Middle frontal gyrus (tissue), 1 donor: ENCODE results near the gene EIF2S2.
"Not testable (repeated sequence)": the region's sequence is repeated elsewhere in the genome, so short reads cannot be mapped to it uniquely, and the experiment has no call there.

ENCODE experiments used
- DNase-seq: peaks from one replicate; pipeline ENCODE4 v3.0.0-alpha.2; 2015; ENCODE audit warnings: low spot score; ENCODE audit errors: extremely low spot score

Gene EIF2S2, protein sequence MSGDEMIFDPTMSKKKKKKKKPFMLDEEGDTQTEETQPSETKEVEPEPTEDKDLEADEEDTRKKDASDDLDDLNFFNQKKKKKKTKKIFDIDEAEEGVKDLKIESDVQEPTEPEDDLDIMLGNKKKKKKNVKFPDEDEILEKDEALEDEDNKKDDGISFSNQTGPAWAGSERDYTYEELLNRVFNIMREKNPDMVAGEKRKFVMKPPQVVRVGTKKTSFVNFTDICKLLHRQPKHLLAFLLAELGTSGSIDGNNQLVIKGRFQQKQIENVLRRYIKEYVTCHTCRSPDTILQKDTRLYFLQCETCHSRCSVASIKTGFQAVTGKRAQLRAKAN

DNA sequence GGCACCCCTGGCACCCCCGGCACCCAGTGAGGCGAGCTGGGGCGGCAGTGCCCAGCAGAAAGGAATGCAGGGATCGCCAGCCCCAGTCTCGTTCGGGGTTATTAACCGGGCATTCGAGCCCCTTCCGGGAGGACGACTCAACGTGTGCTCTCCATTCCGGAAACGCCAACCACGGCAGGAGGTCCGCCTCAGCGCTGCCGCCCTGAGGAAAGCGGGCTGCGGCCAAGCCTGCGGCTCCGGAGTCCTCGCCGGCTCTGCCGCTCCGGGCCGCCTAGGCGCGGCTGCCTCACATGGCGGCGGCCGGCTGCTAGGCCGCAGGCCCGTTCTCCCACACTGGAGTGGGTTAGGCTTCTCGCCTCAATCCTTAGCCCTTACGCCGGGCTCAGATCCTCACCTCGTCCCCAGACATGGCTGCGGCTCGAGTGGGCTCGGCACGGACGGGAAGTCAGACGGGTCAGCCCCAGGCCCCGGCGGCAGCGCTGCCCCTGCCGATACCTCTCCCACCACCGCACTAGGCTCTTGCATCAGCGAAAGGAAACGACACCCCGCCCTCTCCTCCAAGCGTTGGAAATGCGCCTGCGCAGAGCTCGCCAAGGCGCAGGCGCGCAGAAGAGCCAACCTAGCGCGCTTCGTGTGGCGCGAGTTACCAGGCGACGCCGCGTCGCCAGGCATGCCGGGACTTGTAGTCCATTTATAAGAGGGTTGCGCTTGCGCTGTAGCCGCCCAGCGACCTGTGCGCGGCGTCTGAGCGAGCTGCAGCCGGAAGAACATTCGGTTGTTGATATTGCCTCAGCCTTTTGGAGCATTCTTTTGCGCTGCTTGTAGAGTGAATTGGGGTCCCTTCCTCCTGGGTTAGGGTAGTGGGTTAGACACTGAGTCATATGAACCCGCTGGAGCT, at the start of gene EIF2S2:
Gene EIF2S2 (minus strand): TSS at position 542 of the 898 bp plus-strand sequence. CDS start 133 bp downstream, at position 409.
- peak; percentile 98 for DNase-seq

DNA sequence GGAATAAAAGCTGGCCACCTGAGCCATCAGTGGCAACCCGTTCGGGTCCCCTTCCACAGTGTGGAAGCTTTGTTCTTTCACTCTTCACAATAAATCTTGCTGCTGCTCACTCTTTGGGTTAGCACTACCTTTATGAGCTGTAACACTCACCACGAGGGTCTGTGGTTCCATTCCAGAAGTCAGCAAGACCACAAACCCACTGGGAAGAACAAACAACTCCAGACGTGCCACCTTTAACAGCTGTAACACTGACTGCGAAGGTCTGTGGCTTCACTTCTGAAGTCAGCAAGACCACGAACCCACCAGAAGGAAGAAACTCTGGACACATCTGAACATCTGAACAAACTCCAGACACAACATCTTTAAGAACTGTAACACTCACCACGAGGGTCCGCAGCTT, 45.7 kb upstream of the EIF2S2 start:
- not testable (repeated sequence) for DNase-seq

DNA sequence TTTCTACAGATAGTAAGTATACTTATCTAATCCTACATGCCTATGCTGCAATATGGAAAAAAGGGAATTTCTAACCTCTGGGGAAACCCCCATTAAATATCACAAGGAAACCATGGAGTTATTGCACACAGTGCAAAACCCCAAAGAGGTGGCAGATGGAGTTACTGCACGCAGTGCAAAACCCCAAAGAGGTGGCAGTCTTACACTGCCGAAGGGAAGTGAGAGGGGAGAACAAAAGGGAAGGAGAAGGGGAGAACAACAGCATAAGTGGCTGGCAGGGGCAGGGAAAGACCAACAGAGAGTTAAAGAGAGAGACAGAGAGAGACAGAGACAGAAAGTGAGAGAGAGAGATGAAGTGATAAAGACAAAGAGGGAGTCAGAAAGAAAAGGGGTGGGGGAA, 43.8 kb upstream of the EIF2S2 start:
- no peak for DNase-seq

DNA sequence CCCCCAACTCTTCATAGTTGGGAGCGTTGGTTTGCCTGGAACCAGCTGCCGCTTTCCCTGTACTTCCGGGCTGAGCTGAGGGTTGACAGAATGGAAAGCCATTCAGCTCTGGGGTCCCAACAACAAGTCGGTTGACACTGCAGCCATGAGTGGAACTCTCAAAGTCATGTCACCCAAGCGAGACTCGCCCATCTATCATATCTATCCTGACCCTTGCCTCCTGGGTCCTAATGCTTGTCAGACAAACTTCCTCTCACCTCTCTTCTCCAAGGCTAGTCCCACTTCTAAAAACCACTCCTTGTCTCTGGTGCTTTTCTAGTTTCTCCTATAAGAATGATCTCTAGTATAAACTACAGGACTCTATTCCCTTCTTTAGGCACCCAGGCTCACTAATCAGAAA, 41.1 kb upstream of the EIF2S2 start:
- not testable (repeated sequence) for DNase-seq

GRCh38 chr20:34152073-34152472, 40.0 kb upstream of the EIF2S2 start:
- not testable (repeated sequence) for DNase-seq

DNA sequence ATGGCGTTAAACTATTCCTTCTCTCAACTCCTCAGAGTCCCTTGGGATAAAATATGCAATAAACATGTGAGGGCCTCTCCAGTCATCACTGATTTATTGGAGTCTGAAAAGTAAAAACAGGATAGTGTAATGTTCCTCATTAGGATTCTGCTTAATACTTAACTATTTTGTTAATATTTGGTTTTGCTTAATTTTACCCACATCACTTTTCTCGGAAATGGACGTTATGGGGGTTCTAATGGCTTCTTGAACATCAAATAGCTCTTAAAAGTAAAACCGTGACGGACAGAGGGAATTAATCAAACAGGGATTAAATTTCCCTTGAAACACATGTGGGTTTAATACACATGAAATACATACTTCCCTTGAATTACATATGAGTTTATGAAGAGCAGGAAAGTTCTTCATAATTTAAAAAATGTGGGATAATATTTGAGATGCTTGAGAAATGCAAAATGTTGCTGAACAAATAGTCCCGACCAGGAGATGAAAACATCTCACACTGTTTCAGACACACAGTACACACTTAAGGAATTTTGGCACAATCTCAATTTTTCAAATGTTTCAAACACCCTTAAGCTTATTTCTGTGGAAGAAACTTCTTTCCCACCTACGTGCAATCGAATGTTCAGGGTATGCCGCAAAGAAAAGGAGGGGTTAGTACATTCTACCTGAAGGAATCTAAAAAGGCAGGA, 38.4 kb upstream of the EIF2S2 start:
- DNase-seq, result no peak

- no peak for DNase-seq
These were observed 33.3 kb upstream of the EIF2S2 start for GRCh38 chr20:34145280-34145819.

DNA sequence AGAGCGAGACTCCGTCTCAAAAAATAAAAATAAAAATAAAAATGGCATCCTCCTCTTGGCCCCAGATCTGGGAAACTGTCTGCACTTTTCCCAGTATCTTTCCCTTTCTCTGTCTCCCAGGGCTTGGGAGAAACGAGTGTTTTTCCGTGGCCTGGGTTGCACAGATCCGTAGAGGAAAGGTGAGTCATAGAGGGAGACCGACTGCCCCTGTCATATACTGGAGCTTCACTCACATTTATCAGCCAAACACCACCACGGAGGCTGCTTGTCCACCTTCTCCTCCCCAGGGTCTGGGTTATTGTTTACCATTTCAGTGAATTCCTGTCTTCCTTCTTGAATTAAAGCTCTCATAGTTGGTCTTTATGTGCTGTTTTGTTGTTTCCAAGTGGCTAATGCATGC, 31.9 kb upstream of the EIF2S2 start:
- no peak for DNase-seq

DNA sequence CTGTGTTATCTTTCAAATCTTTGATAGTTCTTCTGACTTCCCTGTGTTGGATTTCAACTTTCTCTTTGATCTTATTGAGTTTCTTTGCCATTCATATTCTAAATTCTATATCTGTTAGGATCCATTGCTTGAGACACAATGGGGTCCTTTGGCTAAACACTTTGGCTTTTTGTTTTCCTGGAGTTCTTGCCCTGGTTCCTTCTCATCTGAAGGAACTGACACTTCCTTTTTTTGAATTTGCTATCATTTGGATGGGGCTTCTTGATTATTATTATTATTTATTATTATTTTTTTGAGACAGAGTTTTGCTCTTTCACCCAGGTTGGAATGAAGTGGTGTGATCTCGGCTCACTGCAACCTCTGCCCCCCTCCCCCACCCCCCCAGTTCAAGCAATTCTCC, 30.1 kb upstream of the EIF2S2 start:
- DNase-seq, result no peak

GRCh38 chr20:34141293-34141692, 29.2 kb upstream of the EIF2S2 start:
- DNase-seq, result no peak

DNA sequence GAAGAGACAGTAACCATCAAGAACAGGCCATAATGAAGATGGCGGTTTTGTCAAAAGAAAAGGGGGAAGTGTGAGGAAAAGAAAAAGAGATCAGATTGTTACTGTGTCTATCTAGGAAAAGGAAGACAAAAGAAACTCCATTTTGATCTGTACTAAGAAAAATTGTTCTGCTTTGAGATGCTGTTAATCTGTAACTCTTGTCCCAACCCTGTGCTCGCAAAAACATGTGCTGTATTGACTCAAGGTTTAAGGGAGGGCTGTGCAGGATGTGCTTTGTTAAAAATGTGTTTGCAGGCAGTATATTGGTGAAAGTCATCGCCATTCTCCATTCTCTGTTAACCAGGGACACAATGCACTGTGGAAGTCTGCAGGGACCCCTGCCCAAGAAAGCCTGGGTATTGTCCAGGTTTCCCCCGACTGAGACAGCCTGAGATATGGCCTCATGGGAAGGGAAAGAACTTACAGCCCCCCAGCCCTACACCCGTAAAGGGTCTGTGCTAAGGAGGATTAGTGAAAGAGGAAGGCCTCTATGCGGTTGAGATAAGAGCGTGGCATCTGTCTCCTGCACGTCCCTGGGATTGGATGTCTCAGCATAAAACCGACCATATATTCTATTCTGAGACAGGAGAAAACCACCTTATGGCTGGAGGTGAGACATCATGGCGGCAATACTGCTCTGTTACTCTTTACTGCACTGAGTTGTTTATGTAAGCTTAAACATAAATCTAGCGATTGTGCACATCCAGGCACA, 23.7 kb upstream of the EIF2S2 start:
- not testable (repeated sequence) for DNase-seq

DNA sequence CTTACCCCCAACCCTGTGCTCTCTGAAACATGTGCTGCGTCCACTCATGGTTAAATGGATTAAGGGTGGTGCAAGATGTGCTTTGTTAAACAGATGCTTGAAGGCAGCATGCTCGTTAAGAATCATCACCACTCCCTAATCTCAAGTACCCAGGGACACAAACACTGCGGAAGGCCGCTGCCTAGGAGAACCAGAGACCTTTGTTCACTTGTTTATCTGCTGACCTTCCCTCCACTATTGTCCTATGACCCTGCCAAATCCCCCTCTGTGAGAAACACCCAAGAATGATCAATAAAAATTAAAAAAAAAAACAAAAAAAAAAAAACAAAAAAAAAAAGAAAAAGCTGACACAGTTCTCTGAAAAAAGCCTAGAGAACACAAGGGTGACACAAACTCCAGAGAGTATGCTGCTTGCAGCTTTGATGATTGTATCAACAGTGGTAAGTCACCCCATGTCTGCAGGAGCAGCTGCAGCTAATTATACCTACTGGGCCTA, 21.4 kb upstream of the EIF2S2 start:
- not testable (repeated sequence) for DNase-seq

DNA sequence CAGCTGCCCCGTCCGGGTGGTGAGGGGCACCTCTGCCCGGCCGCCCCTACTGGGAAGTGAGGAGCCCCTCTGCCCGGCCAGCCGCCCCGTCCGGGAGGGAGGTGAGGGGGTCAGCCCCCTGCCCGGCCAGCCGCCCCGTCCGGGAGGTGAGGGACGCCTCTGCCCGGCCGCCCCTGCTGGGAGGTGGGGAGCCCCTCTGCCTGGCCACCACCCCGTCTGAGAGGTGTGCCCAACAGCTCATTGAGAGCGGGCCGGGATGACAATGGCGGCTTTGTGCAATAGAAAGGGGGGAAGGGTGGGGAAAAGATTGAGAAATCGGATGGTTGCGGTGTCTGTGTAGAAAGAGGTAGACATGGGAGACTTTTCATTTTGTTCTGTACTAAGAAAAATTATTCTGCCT, 20.9 kb upstream of the EIF2S2 start:
- not testable (repeated sequence) for DNase-seq

DNA sequence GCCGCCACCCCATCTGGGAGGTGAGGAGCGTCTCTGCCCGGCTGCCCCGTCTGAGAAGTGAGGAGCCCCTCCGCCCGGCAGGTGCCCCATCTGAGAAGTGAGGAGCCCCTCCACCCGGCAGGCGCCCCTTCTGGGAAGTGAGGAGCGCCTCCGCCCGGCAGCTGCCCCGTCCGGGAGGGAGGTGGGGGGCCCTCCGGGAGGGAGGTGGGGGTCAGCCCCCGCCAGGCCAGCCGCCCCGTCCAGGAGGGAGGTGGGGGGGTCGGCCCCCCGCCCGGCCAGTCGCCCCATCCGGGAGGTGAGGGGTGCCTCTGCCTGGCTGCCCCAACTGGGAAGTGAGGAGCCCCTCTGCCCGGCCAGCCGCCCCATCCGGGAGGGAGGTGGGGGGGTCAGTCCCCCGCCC, 20.4 kb upstream of the EIF2S2 start:
- DNase-seq, result not testable (repeated sequence)

GRCh38 chr20:34131491-34131890, 19.4 kb upstream of the EIF2S2 start:
- no peak for DNase-seq

GRCh38 chr20:34129518-34130162, 17.6 kb upstream of the EIF2S2 start:
- DNase-seq, result peak; percentile 68

GRCh38 chr20:34127792-34128191, 15.7 kb upstream of the EIF2S2 start:
- no peak for DNase-seq

- no peak for DNase-seq
These were observed 12.6 kb upstream of the EIF2S2 start for GRCh38 chr20:34124469-34125249.

- no peak for DNase-seq
These were observed 11.3 kb upstream of the EIF2S2 start for GRCh38 chr20:34123309-34123708.
